HUDEP-2 (cell line): ENCODE data around the gene FUOM.

Experiments
- DNase-seq, 76 experiments: peaks; one replicate each; lab custom pipeline; 2025; ENCODE audit not compliant: unreplicated experiment in 76 of 76; lab: John Stamatoyannopoulos, UW

Gene FUOM

DNA sequence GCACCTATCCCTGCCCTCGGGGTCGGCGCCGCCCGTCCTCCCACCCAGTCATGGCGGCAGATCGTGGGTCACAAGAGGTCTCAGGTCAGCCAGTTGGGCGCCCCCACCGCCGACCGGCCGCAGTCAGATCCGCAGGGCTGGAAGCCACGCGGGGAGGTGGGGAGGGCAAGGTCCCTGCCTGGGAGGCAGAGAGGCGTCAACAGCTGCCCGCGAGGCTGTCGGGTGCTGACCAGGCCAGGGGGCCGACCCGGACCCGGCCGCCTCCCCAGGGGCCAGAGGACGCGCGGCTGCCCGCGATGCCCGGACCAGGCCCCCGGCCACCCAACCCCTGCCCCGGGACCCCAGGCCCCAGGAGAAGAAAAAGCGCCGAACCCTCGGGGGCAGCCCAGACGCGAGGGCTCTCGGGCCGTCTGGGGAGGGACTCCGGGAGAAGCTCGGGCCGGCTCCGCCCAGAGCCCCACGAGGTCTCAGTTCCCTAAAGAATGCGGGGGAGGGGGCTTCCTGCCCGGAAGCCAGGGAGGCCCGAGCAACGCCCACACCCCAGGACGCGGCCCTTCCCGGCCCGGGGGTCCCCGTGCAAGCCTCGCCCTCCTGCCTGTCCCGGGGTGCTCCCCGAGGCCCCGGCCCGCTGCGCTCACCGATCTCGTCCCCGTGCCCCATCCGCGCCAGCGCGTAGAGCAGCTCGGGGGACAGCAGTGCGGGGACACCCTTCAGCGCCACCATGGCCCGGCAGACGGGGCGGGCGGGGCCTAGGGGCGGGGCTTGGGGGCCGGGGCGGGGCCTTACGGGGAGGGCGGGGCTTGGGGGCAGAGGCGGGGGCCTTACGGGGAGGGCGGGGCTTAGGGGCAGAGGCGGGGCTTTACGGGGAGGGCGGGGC lies at the start of gene FUOM:
TSS of gene FUOM (minus strand) at position 735 of the 877 bp plus-strand sequence. CDS start at position 723, 12 bp downstream.
- DNase-seq = peak in 61 of 76 experiments; percentile 6 to 82 (median 57)

DNA sequence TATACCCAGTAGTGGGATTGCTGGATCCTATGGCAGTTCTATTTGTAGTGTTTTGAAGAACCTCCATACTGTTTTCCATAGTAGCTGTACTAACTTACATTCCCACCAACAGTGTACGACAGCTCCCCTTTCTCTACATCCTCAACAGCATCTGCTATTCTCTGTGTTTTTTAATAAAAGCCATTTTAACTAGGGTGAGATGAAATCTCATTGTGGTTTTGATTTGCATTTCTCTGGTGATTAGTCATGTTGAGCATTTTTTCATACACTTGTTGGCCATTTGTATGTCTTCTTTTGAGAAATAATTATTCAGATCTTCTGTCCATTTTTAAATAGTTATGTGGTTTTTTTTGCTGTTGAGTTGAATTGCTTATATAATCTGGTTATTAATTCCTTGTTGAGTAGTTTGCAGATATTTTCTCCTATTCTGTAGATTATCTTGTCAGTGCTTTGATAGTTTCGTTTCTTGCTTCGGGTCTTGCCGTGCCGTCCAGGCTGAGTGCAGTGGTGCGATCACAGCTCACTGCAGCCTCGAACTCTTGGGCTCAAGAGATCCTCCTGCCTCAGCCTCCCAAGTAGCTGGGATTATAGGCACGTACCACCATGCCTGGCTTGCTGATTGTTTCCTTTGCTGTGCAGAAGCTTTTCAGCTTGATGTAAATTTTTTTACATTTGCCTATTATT lies 48.2 kb upstream of the FUOM start:
- no peak for DNase-seq

- DNase-seq = no peak
Observed at GRCh38 chr10:133405272-133405671, 47.5 kb upstream of the FUOM start.

DNA sequence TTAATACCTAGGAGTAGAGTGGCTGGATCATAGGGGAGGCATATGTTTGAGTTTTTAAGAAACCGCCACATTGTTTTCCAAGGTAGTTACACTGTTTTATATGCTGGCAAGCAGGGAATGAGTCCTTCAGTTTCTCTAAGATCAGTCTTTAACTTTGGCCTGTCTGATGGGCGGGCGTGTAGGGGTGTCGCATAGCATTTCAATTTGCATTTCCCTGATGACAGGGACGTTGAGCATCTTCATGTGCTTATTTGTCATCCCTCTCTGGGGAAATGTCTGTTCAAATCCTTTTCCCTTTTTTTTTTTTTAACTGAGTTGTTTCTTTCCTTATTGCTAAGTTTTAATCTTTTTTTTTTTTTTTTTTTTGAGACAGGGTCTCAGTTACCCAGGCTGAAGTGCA lies 46.0 kb upstream of the FUOM start:
- no peak for DNase-seq

DNA sequence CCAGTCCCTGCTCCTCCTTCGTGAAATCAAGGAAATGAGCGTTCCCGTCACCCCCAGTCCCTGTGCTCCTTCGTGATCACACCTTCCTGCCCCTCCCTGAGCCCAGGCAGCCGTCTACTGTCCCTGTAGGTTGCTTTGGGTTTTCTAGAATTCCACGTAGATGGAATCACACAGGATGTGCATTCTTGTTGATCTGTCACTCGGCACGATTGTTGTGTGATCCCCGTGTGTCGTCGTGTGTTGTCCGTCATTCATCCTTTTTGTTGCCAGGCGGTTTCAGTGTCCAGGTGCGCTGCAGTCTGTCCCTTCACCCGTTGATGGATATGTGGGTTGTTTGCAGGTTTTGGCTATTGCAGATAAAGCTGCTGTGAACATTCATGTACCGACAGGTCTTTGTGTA lies 45.5 kb upstream of the FUOM start:
- DNase-seq = no peak

DNA sequence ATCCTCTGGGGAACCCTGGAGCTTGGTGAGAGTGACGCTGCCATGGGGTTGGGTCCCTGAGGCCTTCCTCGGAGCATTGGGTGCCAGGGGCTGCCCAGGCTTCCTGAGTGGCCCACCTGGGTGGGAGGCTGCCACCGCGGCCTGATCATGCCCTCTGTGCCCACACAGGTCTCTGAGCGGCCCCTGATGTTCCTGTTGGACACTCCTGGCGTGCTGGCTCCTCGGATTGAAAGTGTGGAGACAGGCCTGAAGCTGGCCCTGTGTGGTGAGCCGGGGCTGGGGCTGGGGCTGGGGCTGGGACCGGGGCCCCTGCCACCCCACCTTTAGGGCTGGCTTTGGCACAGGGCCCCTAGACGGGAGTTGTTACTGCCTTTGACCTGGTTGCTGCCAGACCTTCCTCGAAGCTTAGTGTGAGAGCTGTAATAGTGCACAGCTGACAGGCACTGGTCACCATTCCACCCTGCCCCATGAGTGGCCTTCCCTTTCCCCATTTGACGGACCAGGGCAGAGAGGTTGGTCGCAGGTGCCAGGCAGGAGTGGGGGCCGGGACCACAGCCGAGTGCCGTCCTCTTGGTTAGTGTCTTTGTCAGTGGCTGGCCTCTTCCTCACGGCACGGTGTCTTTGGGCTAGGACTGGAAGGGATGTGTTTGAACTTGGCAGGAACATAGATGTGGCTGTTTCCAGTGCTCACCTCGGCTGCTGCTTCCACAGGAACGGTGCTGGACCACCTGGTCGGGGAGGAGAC lies 44.3 kb upstream of the FUOM start:
- DNase-seq = no peak

DNA sequence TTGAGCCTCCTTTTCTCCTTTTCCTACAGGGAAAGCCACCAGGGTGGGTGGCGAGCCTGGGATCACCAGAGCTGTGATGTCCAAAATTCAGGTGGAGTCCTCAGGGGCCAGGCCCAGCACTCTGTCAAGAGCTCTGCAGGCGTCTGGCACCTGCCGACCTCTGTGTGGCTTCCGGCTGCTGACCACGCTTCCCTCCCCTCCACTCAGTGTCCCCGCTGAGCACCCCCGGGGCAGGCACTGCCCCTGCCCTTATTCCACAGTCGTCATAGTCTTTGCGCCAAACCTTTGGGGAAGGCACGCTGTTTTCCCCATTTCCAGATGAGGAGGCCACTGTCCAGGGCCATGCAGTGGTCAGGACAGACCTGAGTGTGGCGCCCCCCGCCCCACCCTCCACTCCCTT lies 43.7 kb upstream of the FUOM start:
- no peak for DNase-seq

DNA sequence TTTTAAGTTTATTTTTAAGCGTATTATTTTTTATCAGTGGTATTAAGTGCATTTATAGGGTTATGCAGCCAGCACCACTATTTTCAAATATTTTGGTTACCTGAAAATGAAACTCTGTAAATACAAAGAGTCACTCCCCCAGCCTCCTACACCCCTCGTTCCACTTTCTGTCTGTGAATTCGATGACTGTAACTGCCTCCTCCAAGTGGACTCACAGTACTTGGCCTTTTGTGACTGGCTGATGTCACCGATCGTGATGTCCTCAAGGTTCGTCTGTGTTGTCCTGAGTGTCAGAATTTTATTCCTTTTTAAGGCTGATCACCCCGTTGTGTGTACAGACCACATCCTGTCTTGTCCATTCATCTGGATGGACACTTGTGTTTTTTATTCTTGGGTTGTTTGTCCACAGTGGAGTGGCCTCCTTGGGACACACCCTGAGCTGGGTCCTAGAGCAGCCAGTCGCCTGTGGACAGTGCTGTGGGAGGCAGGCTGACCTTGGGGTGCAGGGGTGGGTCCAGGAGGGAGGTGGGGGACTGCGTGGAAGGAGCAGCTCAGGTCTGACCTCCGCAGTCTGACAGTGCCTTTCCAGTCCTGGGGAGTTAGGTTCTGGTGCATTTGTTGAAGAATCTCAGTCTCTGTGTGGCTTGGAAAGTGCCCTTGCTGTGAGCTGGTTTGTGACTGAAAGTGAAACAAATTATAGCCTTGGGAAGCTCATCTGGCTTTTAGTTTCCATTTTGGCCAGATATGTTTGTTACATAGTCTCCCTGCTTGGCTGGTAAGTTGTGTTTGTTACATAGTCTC lies 43.0 kb upstream of the FUOM start:
- no peak for DNase-seq

DNA sequence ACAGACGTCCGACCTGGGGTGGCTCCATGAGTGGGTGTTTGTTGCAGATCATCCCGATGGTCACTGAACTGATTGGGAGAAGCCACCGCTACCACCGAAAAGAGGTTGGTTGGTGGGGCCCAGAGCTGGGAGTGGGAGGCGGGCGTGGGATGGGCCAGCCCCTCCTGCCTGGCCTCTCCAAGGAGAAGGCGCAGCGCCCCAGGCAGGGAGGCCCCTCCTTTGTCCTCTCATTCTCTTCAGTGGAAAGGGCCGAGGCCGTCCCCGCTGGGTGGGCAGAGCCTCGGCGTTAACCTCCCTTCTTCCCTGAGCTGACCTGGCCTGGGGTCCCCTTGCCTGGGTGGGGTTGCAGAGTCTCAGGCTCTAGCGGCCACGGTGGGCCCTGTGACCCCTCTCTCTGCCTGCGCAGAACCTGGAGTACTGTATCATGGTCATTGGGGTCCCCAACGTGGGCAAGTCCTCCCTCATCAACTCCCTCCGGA lies 41.3 kb upstream of the FUOM start:
- no peak for DNase-seq

- DNase-seq = no peak
Observed at GRCh38 chr10:133397938-133398337, 40.1 kb upstream of the FUOM start.

- DNase-seq = no peak
Observed at GRCh38 chr10:133396035-133396624, 38.3 kb upstream of the FUOM start.

DNA sequence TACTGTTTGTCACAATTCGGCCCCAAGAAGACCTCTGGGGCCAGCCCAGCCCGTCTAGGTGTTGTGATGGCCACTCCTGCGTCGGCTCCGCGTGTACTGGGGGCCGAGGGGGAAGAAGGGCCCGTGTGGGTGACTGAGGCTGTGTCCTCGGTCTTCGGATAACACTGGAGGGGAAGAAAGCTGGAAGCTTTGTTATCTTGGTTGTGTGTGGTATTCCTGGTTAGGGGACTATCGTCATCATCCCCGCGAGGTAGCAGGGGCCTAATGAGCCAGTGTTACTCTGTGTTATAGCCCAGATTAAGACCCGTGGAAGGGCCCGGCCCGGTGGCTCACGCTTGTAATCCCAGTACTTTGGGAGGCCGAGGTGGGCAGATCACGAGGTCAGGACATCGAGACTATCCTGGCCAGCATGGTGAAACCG lies 37.0 kb upstream of the FUOM start:
- DNase-seq = peak in 1 of 76 experiments; percentile 20

DNA sequence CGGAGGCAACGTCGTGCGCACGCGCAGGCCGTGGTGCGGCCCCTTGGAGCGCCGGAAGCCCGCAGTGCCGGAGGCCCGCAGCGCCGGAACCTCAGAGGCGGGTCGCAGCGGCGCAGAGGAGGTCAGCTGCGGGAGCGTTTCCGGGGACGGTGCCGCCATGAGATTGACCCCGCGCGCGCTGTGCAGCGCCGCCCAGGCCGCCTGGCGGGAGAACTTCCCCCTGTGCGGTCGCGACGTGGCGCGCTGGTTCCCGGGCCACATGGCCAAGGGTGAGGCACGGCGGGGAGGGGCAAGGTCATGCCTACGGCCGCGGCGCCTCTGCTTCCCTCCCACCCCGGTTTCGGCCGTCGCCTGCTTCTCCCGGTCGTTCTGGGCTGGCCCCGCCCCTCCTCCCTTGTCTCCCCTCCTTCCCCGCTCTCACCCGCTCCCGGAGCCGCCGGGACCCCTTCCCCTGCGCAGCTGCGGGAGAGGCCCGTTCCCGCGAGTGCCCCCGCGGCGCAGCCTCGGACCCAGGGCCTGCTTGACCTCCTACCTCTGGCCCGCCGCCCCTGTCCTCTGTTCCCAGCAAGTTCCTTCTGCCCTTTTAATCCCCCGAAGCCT lies 36.3 kb upstream of the FUOM start, which contains the start of gene MTG1:
TSS of gene MTG1 (plus strand) at position 94 of the 600 bp plus-strand sequence. CDS start at position 158, 64 bp downstream.
- DNase-seq = peak in 75 of 76 experiments; percentile 4 to 97 (median 90)

DNA sequence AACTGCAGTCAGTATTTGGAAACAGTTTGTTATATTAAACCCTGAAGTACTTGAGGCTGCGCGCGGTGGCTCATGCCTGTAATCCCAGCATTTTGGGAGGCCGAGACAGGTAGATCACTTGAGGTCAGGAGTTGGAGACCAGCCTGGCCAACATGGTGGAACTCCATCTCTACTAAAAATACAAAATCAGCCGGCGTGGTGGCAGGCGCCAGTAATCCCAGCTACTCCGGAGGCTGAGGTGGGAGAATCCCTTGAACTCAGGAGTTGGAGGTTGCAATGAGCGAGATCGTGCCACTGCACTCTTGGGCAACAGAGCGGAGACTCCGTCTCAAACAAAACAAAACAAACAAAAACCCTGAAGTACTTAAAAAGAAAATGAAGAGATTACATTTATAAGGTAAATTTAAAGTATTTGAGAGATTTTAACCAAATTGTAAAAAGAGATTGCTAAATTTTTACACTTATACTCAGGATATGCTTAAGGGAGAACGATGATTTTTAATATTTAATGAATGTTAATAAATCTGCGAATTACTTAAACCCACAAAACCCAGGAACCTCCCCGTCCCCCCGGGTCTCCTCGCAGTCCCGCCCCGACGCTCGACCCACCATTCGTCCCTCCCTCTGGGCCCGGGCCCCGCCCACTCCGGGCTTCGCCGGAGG lies 35.7 kb upstream of the FUOM start:
- no peak for DNase-seq

GRCh38 chr10:133391761-133392518 lies 34.1 kb upstream of the FUOM start:
- DNase-seq = no peak

DNA sequence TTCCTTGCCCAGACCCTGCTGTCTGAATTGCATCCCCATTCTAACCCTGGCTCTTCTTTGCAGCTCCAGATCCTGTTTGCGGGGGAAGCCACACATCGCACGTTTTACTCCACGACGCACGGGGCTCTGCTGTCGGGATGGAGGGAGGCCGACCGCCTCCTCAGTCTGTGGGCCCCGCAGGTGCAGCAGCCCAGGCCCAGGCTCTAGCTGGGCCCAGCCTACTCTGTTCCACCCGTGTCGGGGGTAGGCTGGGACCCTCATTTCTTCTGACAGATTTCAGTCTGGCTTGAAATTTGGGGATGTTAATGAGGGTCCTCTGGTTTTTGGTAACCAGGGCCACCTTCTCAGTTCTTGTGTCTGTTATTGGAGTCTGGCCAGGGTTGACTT lies 33.4 kb upstream of the FUOM start:
- DNase-seq = no peak

DNA sequence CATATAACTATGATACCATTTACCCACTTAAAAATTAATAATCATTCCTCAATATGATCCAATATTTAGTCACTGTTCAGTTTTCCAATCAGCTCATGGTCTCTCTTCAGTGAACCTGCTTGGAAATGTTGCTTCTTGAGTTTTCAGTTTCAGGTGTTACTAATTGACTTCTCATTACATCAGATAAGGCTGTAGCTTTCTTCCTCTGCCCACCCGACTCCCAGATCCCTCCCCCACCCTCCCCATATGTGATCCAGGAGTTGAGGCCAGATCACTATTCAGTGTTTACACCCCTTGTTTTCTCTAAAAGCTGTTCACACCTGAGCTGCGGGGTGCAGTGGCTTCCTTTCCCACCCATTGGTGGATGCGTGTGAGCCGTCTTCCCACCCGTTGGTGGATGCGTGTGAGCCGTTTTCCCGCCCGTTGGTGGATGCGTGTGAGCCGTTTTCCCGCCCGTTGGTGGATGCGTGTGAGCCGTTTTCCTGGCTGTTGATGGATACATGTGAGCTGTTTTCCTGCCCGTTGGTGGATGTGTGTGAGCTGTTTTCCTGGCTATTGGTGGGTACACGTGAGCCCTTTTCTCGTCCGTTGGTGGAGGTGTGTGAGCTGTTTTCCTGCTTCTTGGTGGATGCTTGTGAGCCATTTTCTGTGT lies 32.9 kb upstream of the FUOM start:
- DNase-seq = no peak
